Fibroblast of villous mesenchyme (primary cell): ENCODE measurements around the gene C2CD4C. TPM values are rescaled to one million over a fixed set of nuclear protein-coding genes. Genes with fewer than 3 reads are reported as not detected.
"Not testable (repeated sequence)": the region's sequence is repeated elsewhere in the genome, so short reads cannot be mapped to it uniquely, and the experiment has no call there.

ENCODE experiments used
- DNase-seq: peaks from one replicate; pipeline ENCODE4 v3.0.0-alpha.2; 2010; ENCODE audit warnings: low read depth
- H3K4me3 ChIP-seq: 2 replicates; pipeline ENCODE4 v1.5.1; 2011; ENCODE audit warnings: low read depth, mild to moderate bottlenecking, low read length
- total RNA-seq: library from RNA; depleted of rRNA; stranded (reverse); fragments of >200 nt; gene quantifications from 2 replicates; pipeline ENCODE4 v1.2.3, GENCODE V29; 2012
- TF ChIP-seq, protein P1 (sequence below): IDR thresholded peaks from 2 replicates; pipeline ENCODE4 v1.5.1; 2012; ENCODE audit warnings: low read depth, mild to moderate bottlenecking, low read length; ENCODE audit not compliant: insufficient read depth

Gene C2CD4C
- total RNA-seq, 1 donor = not detected

DNA sequence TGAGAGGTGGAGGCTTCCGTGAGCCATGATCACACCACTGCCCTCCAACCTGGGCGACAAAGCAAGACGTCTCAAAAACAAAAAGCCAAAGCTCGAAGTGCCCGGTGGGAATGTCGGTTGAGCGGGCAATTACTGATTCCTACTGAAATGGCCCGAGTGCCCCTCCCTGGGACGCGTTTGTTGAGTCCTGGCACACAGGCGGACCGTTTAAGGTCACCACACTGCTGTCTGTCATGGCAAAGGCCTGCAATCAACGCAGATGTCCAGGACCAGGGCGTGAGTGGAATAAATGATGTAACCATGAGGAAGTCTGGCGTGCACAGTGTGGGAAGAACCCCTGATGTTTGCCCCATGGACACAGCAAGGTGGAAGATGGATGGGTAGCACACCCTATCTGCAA is 19.2 kb upstream of the C2CD4C start:
- H3K4me3 ChIP-seq = no peak overlapping the region
- TF ChIP-seq, protein P1, sequence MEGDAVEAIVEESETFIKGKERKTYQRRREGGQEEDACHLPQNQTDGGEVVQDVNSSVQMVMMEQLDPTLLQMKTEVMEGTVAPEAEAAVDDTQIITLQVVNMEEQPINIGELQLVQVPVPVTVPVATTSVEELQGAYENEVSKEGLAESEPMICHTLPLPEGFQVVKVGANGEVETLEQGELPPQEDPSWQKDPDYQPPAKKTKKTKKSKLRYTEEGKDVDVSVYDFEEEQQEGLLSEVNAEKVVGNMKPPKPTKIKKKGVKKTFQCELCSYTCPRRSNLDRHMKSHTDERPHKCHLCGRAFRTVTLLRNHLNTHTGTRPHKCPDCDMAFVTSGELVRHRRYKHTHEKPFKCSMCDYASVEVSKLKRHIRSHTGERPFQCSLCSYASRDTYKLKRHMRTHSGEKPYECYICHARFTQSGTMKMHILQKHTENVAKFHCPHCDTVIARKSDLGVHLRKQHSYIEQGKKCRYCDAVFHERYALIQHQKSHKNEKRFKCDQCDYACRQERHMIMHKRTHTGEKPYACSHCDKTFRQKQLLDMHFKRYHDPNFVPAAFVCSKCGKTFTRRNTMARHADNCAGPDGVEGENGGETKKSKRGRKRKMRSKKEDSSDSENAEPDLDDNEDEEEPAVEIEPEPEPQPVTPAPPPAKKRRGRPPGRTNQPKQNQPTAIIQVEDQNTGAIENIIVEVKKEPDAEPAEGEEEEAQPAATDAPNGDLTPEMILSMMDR = no peak
- no peak for DNase-seq

DNA sequence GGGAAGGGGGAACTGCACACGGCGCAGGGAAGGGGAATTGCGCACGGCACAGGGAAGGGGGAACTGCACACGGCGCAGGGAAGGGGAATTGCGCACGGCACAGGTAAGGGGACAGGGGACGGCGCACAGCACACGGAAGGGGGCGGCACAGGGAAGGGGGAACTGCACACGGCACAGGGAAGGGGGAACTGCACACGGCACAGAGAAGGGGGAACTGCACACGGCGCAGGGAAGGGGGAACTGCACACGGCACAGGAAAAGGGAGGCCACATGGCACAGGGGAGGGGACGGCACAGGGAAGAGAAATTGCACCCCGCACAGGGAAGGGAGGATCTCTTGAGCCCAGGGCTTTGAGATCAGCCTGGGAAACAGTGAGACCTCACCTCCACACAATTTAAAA is 18.7 kb upstream of the C2CD4C start:
- H3K4me3 ChIP-seq, DNase-seq: not testable (repeated sequence)

DNA sequence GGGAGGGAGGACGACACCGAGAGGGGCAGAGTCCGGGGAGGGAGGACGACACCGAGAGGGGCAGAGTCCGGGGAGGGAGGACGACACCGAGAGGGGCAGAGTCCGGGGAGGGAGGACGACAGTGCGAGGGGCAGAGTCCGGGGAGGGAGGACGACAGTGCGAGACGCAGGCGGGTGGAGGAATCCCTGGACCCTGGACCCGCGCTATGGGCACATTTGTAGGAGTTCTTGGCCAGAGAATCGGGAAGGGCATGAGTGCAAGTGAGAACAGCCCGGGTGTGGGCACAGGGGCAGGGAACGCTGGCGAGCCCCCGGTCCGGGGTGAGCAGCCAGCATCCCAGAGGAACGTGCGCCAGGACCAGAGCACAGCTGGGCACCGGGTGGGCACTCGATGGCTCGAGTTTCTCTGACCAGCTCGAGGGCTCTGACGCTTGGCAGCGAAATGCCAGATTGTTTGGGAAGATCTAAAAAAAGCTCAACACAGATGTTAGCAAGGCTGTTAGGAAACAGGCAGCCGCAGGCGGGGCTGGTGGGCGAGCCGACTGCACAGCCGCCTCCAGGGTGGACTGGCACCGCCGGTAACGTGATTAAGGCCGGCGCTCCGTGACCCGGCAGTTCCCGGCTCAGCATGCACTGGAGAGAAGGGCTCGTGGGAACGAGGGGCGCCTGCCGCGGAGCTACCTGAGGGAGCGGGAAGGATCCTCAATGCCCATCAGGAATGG is 17.9 kb upstream of the C2CD4C start:
- TF ChIP-seq, protein P1 = no peak
- no peak for DNase-seq

DNA sequence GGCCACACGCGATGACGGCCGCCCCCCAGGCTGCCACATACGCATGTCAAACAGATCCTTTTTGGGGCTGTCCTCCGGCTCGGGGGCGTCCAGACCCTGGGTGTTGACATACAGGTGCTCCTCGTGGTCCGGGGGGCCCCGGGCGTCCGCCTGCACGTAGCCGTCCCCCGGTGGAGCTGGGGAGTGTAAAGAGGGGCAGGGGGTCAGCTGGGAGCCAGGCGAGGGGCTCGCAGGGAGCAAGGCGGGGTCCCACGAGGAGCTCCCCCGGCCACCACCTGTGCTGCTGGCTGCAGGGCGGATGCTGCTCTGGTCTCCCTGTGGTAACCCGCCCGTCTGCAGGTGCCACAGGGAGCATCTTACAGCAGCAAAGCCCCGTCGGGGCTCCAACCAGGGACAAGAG is 16.1 kb upstream of the C2CD4C start:
- TF ChIP-seq, protein P1 = no peak
- H3K4me3 ChIP-seq = no peak overlapping the region
- no peak for DNase-seq

More for the DNA sequence above, 17.9 kb upstream of the C2CD4C start:
- H3K4me3 ChIP-seq = no peak overlapping the region

DNA sequence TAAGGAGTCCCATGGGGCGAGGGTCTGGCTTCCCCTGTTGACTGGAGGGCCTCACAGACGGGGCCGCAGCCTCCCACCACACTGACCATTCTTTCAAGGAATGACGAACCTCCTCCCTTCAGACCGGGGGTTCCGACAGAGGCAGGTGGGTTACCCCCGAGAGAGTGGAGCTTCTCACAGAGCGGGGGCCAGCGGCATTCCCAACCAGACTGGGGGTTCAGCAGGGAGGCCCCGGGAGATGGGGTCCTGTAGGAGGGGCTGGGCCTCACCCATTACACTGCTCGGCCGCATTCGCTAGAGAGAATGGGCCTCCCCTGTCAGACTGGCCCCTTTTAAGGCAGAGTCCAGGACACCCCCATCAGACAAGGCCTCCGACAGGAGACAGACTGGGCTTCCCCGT is 15.6 kb upstream of the C2CD4C start:
- TF ChIP-seq, protein P1 = no peak
- DNase-seq = no peak
- no peak overlapping the region for H3K4me3 ChIP-seq

DNA sequence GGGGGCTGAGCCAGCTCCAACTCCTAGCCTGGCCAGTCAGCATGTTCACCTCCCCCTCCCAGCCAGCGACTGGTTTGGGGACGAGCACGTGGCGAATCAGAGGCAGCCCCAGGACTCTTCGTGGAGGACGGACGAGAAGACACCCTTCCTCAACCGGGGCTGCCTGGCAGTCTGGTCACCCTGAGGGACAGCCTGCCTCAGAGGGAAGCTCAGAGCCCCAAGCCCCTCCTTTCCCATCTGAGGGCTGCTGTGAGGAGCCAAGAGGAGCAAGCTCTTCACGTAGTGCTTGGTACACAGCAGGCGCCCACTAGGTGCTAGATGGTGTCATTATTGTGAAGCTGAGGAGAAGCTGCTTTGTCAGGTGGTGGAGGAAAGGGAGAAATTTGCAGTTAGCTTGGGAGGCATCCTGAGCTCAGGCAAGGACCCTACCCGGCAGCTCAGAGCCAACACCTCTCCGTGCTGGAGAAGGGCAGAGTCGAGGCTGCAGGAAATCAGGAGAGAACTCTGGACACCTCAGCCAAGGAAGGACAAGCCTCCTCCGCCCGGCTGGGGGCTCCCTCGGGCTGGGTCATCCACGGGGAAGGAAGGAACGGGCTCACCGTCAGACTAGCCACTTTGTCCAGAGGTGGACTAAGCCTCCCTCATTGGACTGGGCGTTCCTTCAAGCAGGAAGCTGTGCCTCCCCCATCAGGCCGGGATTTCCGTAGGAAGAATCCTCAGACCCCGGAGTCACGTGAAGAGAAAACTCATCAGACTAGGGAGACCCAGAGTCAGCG is 14.9 kb upstream of the C2CD4C start:
- no peak for DNase-seq
- H3K4me3 ChIP-seq = no peak overlapping the region
- TF ChIP-seq, protein P1 = no peak

DNA sequence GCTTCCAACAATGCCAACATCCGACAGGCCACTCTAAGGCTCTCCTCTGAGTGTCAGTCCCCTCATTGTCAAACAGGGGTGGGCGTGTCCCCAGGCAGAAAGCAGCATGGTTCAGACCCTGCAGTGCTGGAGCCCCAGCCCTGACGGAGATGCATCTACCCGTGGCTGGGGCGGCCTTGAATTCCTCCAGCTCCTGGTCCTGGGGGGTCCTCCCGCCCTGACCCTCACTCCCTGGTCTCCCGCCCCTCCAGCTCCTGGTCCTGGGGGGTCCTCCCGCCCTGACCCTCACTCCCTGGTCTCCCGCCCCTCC is 13.9 kb upstream of the C2CD4C start:
- not testable (repeated sequence) for H3K4me3 ChIP-seq, DNase-seq

DNA sequence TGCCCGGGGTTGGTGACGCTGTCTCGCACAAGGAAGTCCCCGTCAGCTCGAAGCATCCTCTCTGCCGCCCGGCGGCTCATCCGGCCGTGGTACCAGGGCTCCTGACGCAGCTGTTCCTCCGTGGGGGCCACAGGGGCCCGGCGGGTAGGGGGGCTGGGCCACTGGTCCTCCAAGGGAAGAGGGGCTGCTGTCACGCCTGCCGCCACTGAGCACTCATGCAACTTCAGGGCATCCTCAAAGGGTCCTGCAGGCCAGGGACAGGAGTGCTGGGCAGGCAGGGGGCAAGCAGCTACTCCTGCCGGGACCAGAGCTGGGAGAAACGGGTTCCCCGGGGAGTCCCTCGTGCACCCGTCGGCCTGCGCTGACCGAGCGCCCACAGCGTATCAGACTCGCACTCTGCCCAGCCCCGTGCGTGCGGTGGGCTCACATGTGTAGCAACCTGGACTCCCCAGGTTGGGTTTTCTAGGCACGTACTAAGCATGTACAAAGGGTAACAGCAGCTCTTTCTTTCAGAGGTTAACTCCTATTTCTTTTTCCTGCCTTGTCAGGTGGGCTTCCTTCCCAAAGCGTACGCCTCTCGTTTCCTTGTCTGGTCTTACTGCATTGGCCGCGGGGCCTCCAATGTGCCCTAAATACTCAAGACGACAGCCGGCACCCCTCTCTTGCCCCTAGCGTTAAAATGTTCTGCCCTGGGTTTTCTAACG is 13.4 kb upstream of the C2CD4C start:
- TF ChIP-seq, protein P1 = no peak
- DNase-seq = no peak
- no peak overlapping the region for H3K4me3 ChIP-seq
